Effector CD8-positive, alpha-beta T cell (primary cell): ENCODE data around the gene CIPC.

Experiments used
- DNase-seq: peaks from one replicate; lab custom pipeline; 2025; lab: John Stamatoyannopoulos, UW

The CIPC gene

GRCh38 chr14:77069551-77069950 lies 28.5 kb upstream of the CIPC start:
- no peak for DNase-seq

DNA sequence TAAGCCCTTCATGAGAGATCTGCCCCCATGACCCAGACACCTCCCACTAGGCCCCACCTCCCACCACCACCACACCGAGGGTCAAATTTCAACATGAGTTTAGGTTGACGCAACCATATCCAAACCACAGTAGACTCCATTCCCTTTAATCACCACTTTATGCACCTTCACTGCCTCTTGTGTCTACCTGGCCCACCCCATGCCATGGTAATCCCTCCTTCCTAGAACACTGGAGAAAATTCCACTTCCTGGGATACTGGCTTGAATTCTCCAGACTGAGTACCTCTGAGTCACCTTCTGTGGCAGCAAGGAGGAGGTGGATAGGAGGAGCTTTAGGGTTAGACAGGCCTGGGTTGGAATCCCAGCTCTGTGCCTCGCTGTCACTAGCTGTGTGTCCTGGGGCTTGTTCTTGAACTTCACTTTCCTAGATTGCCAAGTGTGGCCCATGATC lies 26.1 kb upstream of the CIPC start:
- no peak for DNase-seq

DNA sequence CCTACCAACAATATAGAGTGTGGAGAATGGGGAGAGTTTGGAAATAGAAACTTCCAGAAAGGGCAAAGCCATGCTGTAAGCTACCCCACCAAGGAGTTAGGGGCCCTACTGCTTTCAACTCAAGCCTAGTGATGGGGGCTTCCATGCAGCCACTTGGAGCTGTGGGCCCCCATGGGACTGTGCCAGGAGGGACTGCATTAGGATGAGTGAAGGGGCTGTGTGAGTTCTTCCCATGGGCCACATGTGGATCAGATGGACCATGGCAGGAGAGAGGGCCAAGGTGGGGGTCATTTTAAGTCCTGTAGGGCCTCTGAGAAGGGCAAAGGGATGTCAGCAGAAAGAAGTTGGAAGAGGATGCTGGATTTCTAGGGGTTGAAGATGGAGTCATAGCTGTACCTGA lies 23.1 kb upstream of the CIPC start:
- no peak for DNase-seq

GRCh38 chr14:77076113-77076631 lies 21.9 kb upstream of the CIPC start:
- DNase-seq = no peak

GRCh38 chr14:77077040-77077439 lies 21.0 kb upstream of the CIPC start:
- DNase-seq = no peak

GRCh38 chr14:77082356-77082755 lies 15.7 kb upstream of the CIPC start:
- DNase-seq = no peak

- no peak for DNase-seq
Observed at GRCh38 chr14:77083082-77083481, 15.0 kb upstream of the CIPC start.

GRCh38 chr14:77084985-77085384 lies 13.1 kb upstream of the CIPC start:
- DNase-seq = no peak

DNA sequence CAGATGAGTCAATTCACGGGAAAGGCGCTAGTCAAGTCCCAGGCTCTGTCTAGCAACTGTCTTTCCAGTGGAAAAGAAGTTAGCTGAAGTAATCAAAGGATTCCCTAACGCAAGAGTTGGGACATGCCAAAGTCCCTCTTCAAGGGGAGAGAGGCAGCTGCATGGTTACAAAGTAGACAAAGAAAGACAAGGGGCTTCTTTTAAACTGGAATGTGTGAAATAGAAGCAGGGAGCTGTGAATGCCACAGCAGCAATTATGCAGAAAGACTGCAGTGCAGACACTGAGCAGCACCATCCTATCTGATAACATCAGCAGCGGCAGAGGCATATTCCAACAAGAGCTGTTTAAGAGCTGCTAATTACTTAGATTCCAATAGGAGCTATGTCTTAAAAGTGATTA lies 12.5 kb upstream of the CIPC start:
- no peak for DNase-seq

DNA sequence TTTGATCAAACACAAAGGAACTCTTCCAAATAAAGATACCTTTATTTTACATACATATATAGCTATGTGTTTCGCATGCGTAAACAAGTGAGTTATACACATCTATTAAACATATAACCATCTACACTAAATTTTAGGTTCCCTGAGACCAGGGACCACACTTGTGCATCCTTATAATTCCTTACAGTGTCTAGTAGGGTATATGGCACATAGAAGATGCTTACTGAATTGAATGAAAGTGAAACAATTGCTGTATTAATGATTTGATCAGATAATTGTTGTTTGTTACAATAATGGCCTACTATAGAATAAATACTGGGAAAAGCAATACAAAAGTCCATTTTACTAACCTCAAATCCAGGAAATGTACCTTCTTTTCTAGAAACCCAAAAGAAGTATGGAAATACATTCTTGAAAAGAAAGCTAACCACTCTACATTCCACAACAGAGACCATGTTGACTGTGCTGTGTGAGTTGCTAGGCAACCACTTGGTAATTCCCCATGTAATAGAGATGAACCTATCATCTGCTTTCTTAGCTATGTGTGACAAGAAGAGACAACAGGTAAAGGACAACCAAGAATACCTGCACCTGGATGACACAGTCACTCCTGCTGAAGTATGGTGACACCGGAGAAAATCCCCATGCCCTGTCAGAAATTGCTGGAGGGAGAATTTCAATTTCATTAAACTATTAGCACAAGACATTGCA lies 11.9 kb upstream of the CIPC start:
- no peak for DNase-seq

GRCh38 chr14:77086951-77087350 lies 11.1 kb upstream of the CIPC start:
- DNase-seq = no peak

DNA sequence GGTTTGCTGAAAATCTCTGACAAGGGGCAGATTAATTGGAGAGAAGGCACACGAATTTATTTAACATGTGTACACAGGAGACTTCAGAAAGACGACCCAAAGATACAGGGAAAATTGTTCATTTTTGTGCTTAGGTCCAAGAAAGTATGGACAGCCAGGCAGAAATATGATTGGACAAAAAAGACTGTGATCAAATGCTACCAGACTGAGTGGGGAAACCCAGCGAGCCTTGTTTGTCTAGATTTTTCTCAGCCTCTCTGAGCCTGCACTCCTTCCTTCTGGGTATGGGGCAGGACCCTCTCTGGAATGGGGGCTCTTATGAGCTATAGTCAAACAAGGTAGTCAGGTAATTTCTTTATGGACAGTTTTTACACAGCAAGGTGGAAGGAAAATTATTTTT lies 10.4 kb upstream of the CIPC start:
- DNase-seq = no peak

GRCh38 chr14:77088219-77088618 lies 9.8 kb upstream of the CIPC start:
- no peak for DNase-seq

GRCh38 chr14:77088645-77089044 lies 9.4 kb upstream of the CIPC start:
- DNase-seq = no peak

- DNase-seq = no peak
Observed at GRCh38 chr14:77091518-77091917, 6.5 kb upstream of the CIPC start.

- no peak for DNase-seq
Observed at GRCh38 chr14:77092676-77093075, 5.4 kb upstream of the CIPC start.

GRCh38 chr14:77094672-77095284 lies 3.3 kb upstream of the CIPC start:
- peak; percentile 64 for DNase-seq

GRCh38 chr14:77097006-77097699 lies 905 bp upstream of the CIPC start:
- no peak for DNase-seq

DNA sequence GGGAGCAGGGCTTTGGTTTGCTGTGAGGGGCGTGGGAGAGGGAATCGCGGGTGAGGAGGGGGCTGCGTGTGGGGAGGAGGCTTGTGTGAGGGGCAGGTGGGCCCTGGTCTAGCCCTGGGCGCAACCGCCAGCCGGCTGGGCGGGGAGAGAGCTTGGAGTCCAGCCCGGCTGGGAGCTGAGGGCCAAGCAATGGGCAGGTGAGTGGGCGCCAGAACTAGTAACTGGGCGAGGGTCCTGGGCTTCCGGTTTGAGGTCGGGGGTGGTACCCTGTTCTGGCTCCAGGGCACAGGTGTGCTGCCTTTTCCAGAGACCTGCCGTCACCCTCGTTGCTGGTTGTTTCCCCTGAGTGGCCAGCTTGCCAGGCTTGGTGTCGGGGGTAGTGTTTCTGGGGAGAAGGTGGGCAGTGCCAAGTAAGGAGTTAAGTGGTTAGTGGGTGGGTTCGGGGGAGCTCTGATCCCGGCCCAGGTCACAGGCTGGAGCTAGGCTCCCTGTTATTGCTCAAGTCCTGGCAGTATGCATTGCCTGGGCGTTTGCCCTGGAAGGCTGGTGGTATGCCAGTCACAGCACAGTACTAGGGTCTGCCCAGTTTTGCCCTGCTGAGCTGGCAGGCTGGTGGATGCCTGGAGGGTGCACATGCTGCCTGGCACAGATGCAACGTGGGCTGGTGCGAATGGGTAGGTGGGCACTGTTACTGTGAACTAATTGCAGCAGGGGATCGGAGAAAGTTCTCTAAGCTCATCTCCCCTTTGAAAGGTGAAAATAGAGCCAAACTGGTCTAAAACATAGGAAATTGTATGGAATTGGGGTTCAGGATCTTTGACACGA lies 683 bp downstream of the CIPC start:
- DNase-seq = peak; percentile 5

GRCh38 chr14:77099425-77100167 lies 1.5 kb downstream of the CIPC start:
- no peak for DNase-seq

DNA sequence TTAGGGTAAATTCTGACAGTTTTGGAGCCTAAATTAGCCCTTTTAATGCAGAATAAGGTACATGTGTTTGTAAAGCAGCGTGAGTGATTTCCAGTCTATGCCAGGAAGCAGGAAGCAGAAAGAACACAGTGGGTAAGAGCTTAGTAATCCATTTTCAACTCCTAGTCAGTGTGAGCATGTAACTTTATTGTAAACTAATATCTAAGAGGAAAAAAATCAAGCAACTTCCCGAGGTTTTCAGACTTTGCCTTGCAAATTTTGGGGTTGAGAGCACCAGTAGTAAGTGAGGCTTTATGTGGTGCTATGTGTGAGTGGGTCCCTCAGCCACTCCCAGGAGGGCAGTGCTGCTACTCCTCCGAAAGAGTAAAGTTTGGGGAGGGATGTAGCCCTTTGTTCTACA lies 2.9 kb downstream of the CIPC start:
- no peak for DNase-seq
